ENCODE measurements around the gene CCNE1.

GRCh38 chr19:29842471-29843179, 30.8 kb downstream of the CCNE1 start:
- TF ChIP-seq CTCF (conservative IDR thresholded peaks at IDR 0.05; ENCODE audit: low read depth in 2 of 2) (no peak), REST (IDR thresholded peaks at IDR 0.05; ENCODE audit: unreplicated experiment) (no peak), POLR2AphosphoS5 (IDR thresholded peaks at IDR 0.05; ENCODE audit: low read depth) (no peak), ZNF114 (CRISPR knock-in tag; IDR thresholded peaks at IDR 0.05) (no peak), EZH2 (IDR thresholded peaks at IDR 0.05; ENCODE audit: low read depth, unreplicated experiment) (no peak), JUNB (IDR thresholded peaks at IDR 0.05; ENCODE audit: unreplicated experiment) (no peak), EZH2phosphoT487 (IDR thresholded peaks at IDR 0.05; ENCODE audit: unreplicated experiment) (no peak), CREB1 (CRISPR knock-in tag; IDR thresholded peaks at IDR 0.05; ENCODE audit: low read depth) (no peak), NANOG (IDR thresholded peaks at IDR 0.05; ENCODE audit: borderline replicate concordance) (no peak), ZNF331 (CRISPR knock-in tag; IDR thresholded peaks at IDR 0.05; ENCODE audit: low read depth) (no peak)
